K562 (cell line): Measurements from ENCODE around the gene HAO2. TPM values are rescaled to one million over a fixed set of nuclear protein-coding genes. Genes with fewer than 3 reads are reported as not detected.

Source experiments
- ATAC-seq: fragments of 200-7000 bp; cut with Tn5 transposase; 3 replicates; pipeline ENCODE4 v1.9.1; 2020; ENCODE audit warnings: moderate library complexity
- Bru-seq: library from RNA; stranded (reverse); fragments of 400-500 nt; gene quantifications from one replicate; lab custom pipeline; 2021; lab: Mats Ljungman, UMichigan
- BruChase-seq, 2 experiments: library from RNA; stranded (reverse); fragments of 400-500 nt; gene quantifications; one replicate each; lab custom pipeline; 2021; lab: Mats Ljungman, UMichigan
- BruUV-seq: library from RNA; stranded (reverse); fragments of 400-500 nt; replicated peaks from 2 replicates; lab custom pipeline; 2021; lab: Mats Ljungman, UMichigan
- CTCF ChIA-PET: fragments of 300-600 bp; formaldehyde crosslinking; extraction: SDS; loops from one replicate; lab custom pipeline; 2021; ENCODE audit warnings: low intra/inter-chr PET ratio; lab: Yijun Ruan, JAX
- POLR2A ChIA-PET: fragments of 300-600, 350-650 bp; sonication (Branson Sonifier 250); formaldehyde crosslinking; extraction: SDS; loops from one replicate; lab custom pipeline; 2021; ENCODE audit warnings: antibody characterized with exemption, inconsistent platforms; lab: Yijun Ruan, JAX
- DNase-seq, 4 experiments: peaks; one replicate each; pipeline versions ENCODE4 v3.0.0 to v3.0.0-alpha.2; 2011 to 2018; ENCODE audit warnings: low spot score in 3 of 4, mixed read lengths in 3 of 4; ENCODE audit errors: extremely low read depth in 1 of 4
- FAIRE-seq: peaks from 2 replicates; lab custom pipeline; 2011; peaks lifted over from hg19 to GRCh38; lab: Jason Lieb, UNC
- H2AFZ ChIP-seq: 2 replicates; pipeline ENCODE4 v1.6.0; 2011; ENCODE audit warnings: low read depth, low read length, control low read depth, inconsistent platforms
- H3K27ac ChIP-seq: fragments of 200-600 bp; 3 replicates; pipeline ENCODE4 v1.8.0; 2011; ENCODE audit warnings: low read depth, mild to moderate bottlenecking, control low read depth, inconsistent platforms, low read length, moderate library complexity, mixed read lengths; ENCODE audit errors: extremely low read depth
- H3K27me3 ChIP-seq, 2 experiments: fragments of 300-600 bp in 1 of 2; 2 replicates in 1 of 2; 3 replicates in 1 of 2; pipeline versions ENCODE4 v1.6.0 to v1.8.0; 2011; ENCODE audit warnings: inconsistent platforms in 2 of 2, low read length in 2 of 2, mild to moderate bottlenecking in 1 of 2, mixed read lengths in 1 of 2, moderate library complexity in 1 of 2; ENCODE audit not compliant: control insufficient read depth in 2 of 2, insufficient read depth in 2 of 2
- H3K36me3 ChIP-seq: fragments of 300-600 bp; 3 replicates; pipeline ENCODE4 v1.8.0; 2011; ENCODE audit warnings: mild to moderate bottlenecking, low read length, inconsistent platforms; ENCODE audit not compliant: control insufficient read depth, insufficient read depth
- H3K4me1 ChIP-seq, 2 experiments: fragments of 200-600 bp in 1 of 2; replicated peaks in 1 of 2; 2 replicates in 1 of 2; 3 replicates in 1 of 2; pipeline versions ENCODE4 v1.5.1 to v1.8.0; 2011; ENCODE audit warnings: inconsistent platforms in 2 of 2, low read length in 2 of 2, mild to moderate bottlenecking in 1 of 2, mixed read lengths in 1 of 2, moderate library complexity in 1 of 2; ENCODE audit not compliant: control insufficient read depth in 2 of 2, insufficient read depth in 2 of 2
- H3K4me2 ChIP-seq: 2 replicates; pipeline ENCODE4 v1.6.1; 2011; ENCODE audit warnings: low read length, control low read depth, inconsistent platforms, mixed read lengths; ENCODE audit not compliant: insufficient read depth
- H3K4me3 ChIP-seq: fragments of 200-600 bp; sonication (generic), shearing (Covaris generic); 2 replicates; pipeline ENCODE4 v1.5.1; 2016; ENCODE audit warnings: control low read depth, inconsistent platforms
- H3K79me2 ChIP-seq: fragments of 200-600 bp; 3 replicates; pipeline ENCODE4 v1.8.0; 2011; ENCODE audit warnings: low read length, inconsistent platforms; ENCODE audit not compliant: control insufficient read depth, insufficient read depth
- H3K9ac ChIP-seq, 2 experiments: 2 replicates each; pipeline versions ENCODE4 v1.6.0 to v1.6.1; 2011; ENCODE audit warnings: low read depth in 2 of 2, low read length in 2 of 2, control low read depth in 1 of 2, inconsistent platforms in 1 of 2, mild to moderate bottlenecking in 1 of 2, mixed read lengths in 1 of 2; ENCODE audit not compliant: insufficient read depth in 1 of 2
- H3K9me1 ChIP-seq: one replicate; pipeline ENCODE4 v1.6.0; 2011; ENCODE audit warnings: inconsistent platforms, mild to moderate bottlenecking, low read length, moderate library complexity; ENCODE audit not compliant: control insufficient read depth, insufficient read depth
- H3K9me3 ChIP-seq: replicated peaks from 2 replicates; pipeline ENCODE4 v1.5.1; 2011; ENCODE audit warnings: low read depth, low read length, inconsistent platforms; ENCODE audit not compliant: control insufficient read depth, insufficient read depth
- H4K20me1 ChIP-seq: replicated peaks from 2 replicates; pipeline ENCODE4 v1.6.1; 2011; ENCODE audit warnings: low read length, inconsistent platforms, mixed read lengths; ENCODE audit not compliant: control insufficient read depth, insufficient read depth
- C11orf30 ChIP-seq: fragments of 450-650 bp; IDR thresholded peaks from 2 replicates; pipeline ENCODE4 v1.6.1; 2016; ENCODE audit warnings: low read depth, mild to moderate bottlenecking
- ESRRA ChIP-seq: fragments of 450-650 bp; IDR thresholded peaks from 2 replicates; pipeline ENCODE4 v1.6.1; 2014; ENCODE audit warnings: low read depth, mild to moderate bottlenecking, moderate library complexity, borderline replicate concordance
- MAFF ChIP-seq: IDR thresholded peaks from 2 replicates; pipeline ENCODE4 v1.6.1; 2012; ENCODE audit warnings: low read length, improper control_type of control experiment
- MAFG ChIP-seq: fragments of 450-650 bp; conservative IDR thresholded peaks from 2 replicates; pipeline ENCODE4 v1.6.1; 2016; ENCODE audit warnings: missing genetic modification characterization, missing compliant biosample characterization
- MAFK ChIP-seq: IDR thresholded peaks from 2 replicates; pipeline ENCODE4 v1.6.1; 2011; ENCODE audit warnings: low read length, improper control_type of control experiment
- MYNN ChIP-seq, 2 experiments: sonication (generic); formaldehyde crosslinking in 1 of 2; IDR thresholded peaks; 2 replicates each; pipeline versions ENCODE4 v1.5.0 to v1.6.1; 2016 to 2020; ENCODE audit warnings: antibody characterized with exemption in 1 of 2, missing genetic modification reagents in 1 of 2
- RCOR1 ChIP-seq, 2 experiments: IDR thresholded peaks; 2 replicates each; pipeline ENCODE4 v1.6.1; 2012; ENCODE audit warnings: low read depth in 2 of 2, low read length in 2 of 2, borderline replicate concordance in 1 of 2, improper control_type of control experiment in 1 of 2
- ZNF217 ChIP-seq: sonication (generic); formaldehyde crosslinking; IDR thresholded peaks from 2 replicates; pipeline ENCODE4 v1.8.0; 2022; ENCODE audit warnings: mild to moderate bottlenecking, missing genetic modification reagents
- ZNF3 ChIP-seq: fragments of 250-450 bp; sonication (Bioruptor Pico); IDR thresholded peaks from 2 replicates; pipeline ENCODE4 v1.5.0; 2021; ENCODE audit warnings: mild to moderate bottlenecking, moderate library complexity
- ZNF316 ChIP-seq: fragments of 450-650 bp; IDR thresholded peaks from 2 replicates; pipeline ENCODE4 v1.6.1; 2016
- WGBS: fragments of 100-300 bp; shearing (Covaris generic); methylation state at CpG from one replicate; pipeline ENCODE4 v1.1.6; 2016; ENCODE audit warnings: low coverage, mixed read lengths; ENCODE audit not compliant: insufficient coverage; ENCODE audit errors: missing lambda C conversion rate; 5-methylcytosine and 5-hydroxymethylcytosine counted together
- in situ Hi-C: fragments of 300-500 bp; cut with MboI; formaldehyde crosslinking; loops from 4 replicates; pipeline ENCODE4 v1.15.0; 2018; ENCODE audit warnings: inconsistent platforms, mixed read lengths
- intact Hi-C: fragments of 100-400 bp; cut with micrococcal nuclease; formaldehyde crosslinking; loops from 2 replicates; pipeline ENCODE4 v1.14.2; 2022
- long read RNA-seq, 3 experiments: library from polyadenylated mRNA in 2 of 3; library from RNA in 1 of 3; unstranded in 2 of 3; stranded (forward) in 1 of 3; transcript quantifications; one replicate each; pipeline ENCODE4 v2.0.0, GENCODE V29; 2019 to 2022
- polyA minus RNA-seq, 3 experiments: library from RNA; depleted of rRNA, polyadenylated mRNA; stranded (reverse); fragments of >200 nt; gene quantifications; 2 replicates each; pipeline ENCODE4 v1.2.3, GENCODE V29; 2011
- polyA plus RNA-seq, 8 experiments: library from polyadenylated mRNA; depleted of rRNA in 4 of 8; stranded (reverse) in 5 of 8; unstranded in 3 of 8; fragments of >200 nt; fragmentation: Nextera tagmentation in 2 of 8; fragmentation: Illumina TruSeq in 1 of 8; extraction: Ambion mirVana in 2 of 8; extraction: Trizol in 1 of 8; gene quantifications; 2 replicates each; pipeline versions ENCODE4 v1.2.1 to v1.2.3, GENCODE V29; 2011 to 2014; ENCODE audit warnings: inconsistent platforms in 1 of 8, missing spikeins in 1 of 8
- total RNA-seq, 7 experiments: library from RNA; depleted of rRNA in 6 of 7; stranded (reverse); fragments of >200 nt in 6 of 7; fragmentation: Illumina TruSeq in 2 of 7; extraction: Trizol in 2 of 7; gene quantifications; 2 replicates each; pipeline versions ENCODE4 v1.2.1 to v1.2.3, GENCODE V29; 2011 to 2021; ENCODE audit warnings: low replicate concordance in 1 of 7
- TF ChIP-seq, protein P1 (sequence below): fragments of 450-650 bp; IDR thresholded peaks from 2 replicates; pipeline ENCODE4 v1.6.1; 2018; ENCODE audit not compliant: partially characterized antibody
- TF ChIP-seq, protein P2 (sequence below): IDR thresholded peaks from 2 replicates; pipeline ENCODE4 v1.6.1; 2011; ENCODE audit not compliant: insufficient read length; ENCODE audit errors: extremely low read depth

HAO2 gene
- total RNA-seq (2011; cell fraction: chromatin; rRNA removed; ENCODE audit: low replicate concordance) = not detected in 2 replicates
- not detected in 2 replicates for total RNA-seq (2011; cell fraction: nucleolus; rRNA removed)
- not detected in 2 replicates for total RNA-seq (2011; cell fraction: nucleoplasm; rRNA removed)
- not detected in 2 replicates for total RNA-seq (2014; rRNA removed)
- total RNA-seq (2014; rRNA removed; fragmentation: Illumina TruSeq; extraction: Trizol) = not detected in 2 replicates
- not detected in 2 replicates for total RNA-seq (2015; rRNA removed; fragmentation: Illumina TruSeq; extraction: Trizol)
- total RNA-seq (2021) = not detected in 2 replicates
- polyA plus RNA-seq (2011; rRNA removed) = not detected in 2 replicates
- polyA plus RNA-seq (2011; cell fraction: cytosol; rRNA removed) = not detected in 2 replicates
- polyA plus RNA-seq (2011; cell fraction: nucleus; rRNA removed) = not detected in 2 replicates
- not detected in 2 replicates for polyA plus RNA-seq (2012)
- polyA plus RNA-seq (2014; fragmentation: Illumina TruSeq; extraction: Trizol) = not detected in 2 replicates
- not detected for polyA plus RNA-seq (2014; fragmentation: Nextera tagmentation; extraction: Ambion mirVana)
- not detected in 2 replicates for polyA plus RNA-seq (2014; rRNA removed)
- not detected in 2 replicates for polyA minus RNA-seq (2011; rRNA and poly(A)+ RNA removed)
- polyA minus RNA-seq (2011; cell fraction: cytosol; rRNA and poly(A)+ RNA removed) = not detected in 2 replicates
- not detected in 2 replicates for polyA minus RNA-seq (2011; cell fraction: nucleus; rRNA and poly(A)+ RNA removed)
- Bru-seq, nascent RNA = not detected
- not detected for BruChase-seq, experiment 1, labeled RNA remaining after a 2-hour chase
- percentile 4 among the genes with signal in this experiment for BruChase-seq, experiment 2, labeled RNA remaining after a 6-hour chase
- long read RNA-seq, experiment 1 = 0 reads
- long read RNA-seq, experiment 2 = 0 reads
- long read RNA-seq, experiment 3 = 0 reads

DNA sequence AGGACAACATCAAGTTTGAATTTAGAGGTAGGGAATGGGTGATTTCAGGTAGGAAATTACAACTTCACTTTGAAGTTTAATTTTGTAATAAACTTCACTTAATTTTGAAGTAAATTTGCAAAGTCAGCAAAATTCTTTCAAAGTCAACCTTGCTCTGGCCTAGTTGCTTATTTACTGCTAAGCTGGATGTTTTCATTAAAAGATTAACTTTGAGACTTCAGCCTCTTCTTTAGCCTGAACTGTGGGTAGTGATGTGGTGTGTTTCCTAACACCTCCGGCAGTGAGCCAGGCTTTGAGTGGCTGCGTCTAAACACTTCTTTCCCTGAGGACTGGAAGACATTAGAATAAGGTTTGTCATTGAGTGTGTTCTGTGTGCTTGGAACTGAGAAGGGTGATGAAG lies at the start of gene HAO2:
Gene HAO2 (plus strand): TSS at position 232 of the 400 bp plus-strand sequence. CDS start 12,301 bp downstream, outside the sequence.
- no TSS peak for BruUV-seq
- ATAC-seq (no peak), DNase-seq (no peak), FAIRE-seq (no peak)
- Histone ChIP-seq H3K27me3 (peaks cover 9% of the 10 kb centered on the region in 2 experiments; a peak in 3 of 5 replicates), H3K9ac (no peak within 1 kb of the TSS), H3K9me3 (no peaks in the 10 kb centered on the region), H2AFZ (no peak within 1 kb of the TSS), H3K36me3 (no peaks in the 10 kb centered on the region), H3K9me1 (no peaks in the 10 kb centered on the region), H3K27ac (no peak within 1 kb of the TSS), H3K4me1 (no peaks in the 10 kb centered on the region), H3K4me2 (no peak within 1 kb of the TSS), H3K79me2 (no peaks in the 10 kb centered on the region), H3K4me3 (no peak within 1 kb of the TSS), H4K20me1 (peaks cover 8% of the 10 kb centered on the region; the same call in 1 of the 2 replicates)
- TF ChIP-seq MAFF = peak; percentile 100
- no peak for TF ChIP-seq RCOR1 (IDR thresholded peaks at IDR 0.05; ENCODE audit: borderline replicate concordance in 1 of 2, low read depth in 2 of 2, low read length in 2 of 2)
- TF ChIP-seq, protein P1, sequence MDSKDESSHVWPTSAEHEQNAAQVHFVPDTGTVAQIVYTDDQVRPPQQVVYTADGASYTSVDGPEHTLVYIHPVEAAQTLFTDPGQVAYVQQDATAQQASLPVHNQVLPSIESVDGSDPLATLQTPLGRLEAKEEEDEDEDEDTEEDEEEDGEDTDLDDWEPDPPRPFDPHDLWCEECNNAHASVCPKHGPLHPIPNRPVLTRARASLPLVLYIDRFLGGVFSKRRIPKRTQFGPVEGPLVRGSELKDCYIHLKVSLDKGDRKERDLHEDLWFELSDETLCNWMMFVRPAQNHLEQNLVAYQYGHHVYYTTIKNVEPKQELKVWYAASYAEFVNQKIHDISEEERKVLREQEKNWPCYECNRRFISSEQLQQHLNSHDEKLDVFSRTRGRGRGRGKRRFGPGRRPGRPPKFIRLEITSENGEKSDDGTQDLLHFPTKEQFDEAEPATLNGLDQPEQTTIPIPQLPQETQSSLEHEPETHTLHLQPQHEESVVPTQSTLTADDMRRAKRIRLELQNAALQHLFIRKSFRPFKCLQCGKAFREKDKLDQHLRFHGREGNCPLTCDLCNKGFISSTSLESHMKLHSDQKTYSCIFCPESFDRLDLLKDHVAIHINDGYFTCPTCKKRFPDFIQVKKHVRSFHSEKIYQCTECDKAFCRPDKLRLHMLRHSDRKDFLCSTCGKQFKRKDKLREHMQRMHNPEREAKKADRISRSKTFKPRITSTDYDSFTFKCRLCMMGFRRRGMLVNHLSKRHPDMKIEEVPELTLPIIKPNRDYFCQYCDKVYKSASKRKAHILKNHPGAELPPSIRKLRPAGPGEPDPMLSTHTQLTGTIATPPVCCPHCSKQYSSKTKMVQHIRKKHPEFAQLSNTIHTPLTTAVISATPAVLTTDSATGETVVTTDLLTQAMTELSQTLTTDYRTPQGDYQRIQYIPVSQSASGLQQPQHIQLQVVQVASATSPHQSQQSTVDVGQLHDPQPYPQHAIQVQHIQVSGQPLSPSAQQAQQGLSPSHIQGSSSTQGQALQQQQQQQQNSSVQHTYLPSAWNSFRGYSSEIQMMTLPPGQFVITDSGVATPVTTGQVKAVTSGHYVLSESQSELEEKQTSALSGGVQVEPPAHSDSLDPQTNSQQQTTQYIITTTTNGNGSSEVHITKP = no peak
- TF ChIP-seq MYNN (IDR thresholded peaks at IDR 0.05) = no peak
- no peak for TF ChIP-seq MYNN (CRISPR knock-in tag; IDR thresholded peaks at IDR 0.05)
- peak; percentile 96 for TF ChIP-seq MAFG (tag)
- TF ChIP-seq ZNF316 = peak; percentile 97
- TF ChIP-seq, protein P2, sequence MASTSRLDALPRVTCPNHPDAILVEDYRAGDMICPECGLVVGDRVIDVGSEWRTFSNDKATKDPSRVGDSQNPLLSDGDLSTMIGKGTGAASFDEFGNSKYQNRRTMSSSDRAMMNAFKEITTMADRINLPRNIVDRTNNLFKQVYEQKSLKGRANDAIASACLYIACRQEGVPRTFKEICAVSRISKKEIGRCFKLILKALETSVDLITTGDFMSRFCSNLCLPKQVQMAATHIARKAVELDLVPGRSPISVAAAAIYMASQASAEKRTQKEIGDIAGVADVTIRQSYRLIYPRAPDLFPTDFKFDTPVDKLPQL = no peak
- TF ChIP-seq ESRRA = no peak
- no peak for TF ChIP-seq ZNF217
- TF ChIP-seq MAFK = peak; percentile 100
- TF ChIP-seq ZNF3 (CRISPR knock-in tag) = no peak
- TF ChIP-seq C11orf30 = peak; percentile 94
- intact Hi-C loops = no loop called here
- ChIA-PET POLR2A (no interaction called here), CTCF (no interaction called here)
- in situ Hi-C loops = no loop called here
- WGBS = 0% methylated on average over 2 of the region's 2 CpGs
